Astrocyte of the cerebellum (primary cell): ENCODE data around the gene KRT4.

Experiments
- DNase-seq: peaks from one replicate; pipeline ENCODE4 v3.0.0-alpha.2; 2011; ENCODE audit warnings: low read depth
- H3K4me3 ChIP-seq: 2 replicates; pipeline ENCODE4 v1.5.1; 2011; ENCODE audit warnings: mild to moderate bottlenecking, low read depth, low read length, moderate library complexity
- in situ Hi-C: cut with HindIII; loops from 2 replicates; pipeline ENCODE4 v1.10.0; 2017; ENCODE audit warnings: low sequenced_read_pairs
- TF ChIP-seq, protein P1 (sequence below): IDR thresholded peaks from 2 replicates; pipeline ENCODE4 v1.5.1; 2012; ENCODE audit warnings: low read length, low read depth, moderate library complexity, mild to moderate bottlenecking; ENCODE audit errors: missing control alignments

KRT4 gene

DNA sequence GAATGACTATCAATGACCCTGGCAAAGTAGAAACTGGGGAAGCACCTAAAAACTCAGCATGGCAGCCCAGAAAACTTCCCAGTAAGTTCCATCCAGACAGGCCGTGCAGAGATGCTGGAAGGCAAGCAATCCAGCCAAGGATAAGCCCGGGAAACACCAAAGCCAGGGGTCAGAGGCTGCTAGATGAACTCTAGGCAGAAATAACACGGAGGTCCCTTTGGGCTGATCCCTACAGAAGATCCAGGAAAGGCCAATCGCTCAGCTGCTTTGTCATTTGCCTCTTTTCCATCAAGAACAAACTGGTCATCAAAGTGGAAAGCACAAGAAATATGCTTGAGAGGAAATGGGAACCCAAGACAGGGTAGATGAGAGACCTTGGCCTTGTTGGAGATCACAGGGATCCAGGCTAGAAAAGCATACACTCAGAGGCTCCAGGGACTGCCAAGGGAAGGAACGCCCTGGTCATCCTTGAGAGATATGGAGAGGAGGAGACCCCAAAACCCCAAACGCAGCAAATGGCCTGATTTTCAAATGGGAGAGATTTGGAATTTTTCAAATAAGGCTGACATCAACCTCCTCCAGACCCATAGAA lies 13.7 kb upstream of the KRT4 start:
- H3K4me3 ChIP-seq, result no peak overlapping the region
- in situ Hi-C loops, result no loop called here
- no peak for DNase-seq
- TF ChIP-seq, protein P1, sequence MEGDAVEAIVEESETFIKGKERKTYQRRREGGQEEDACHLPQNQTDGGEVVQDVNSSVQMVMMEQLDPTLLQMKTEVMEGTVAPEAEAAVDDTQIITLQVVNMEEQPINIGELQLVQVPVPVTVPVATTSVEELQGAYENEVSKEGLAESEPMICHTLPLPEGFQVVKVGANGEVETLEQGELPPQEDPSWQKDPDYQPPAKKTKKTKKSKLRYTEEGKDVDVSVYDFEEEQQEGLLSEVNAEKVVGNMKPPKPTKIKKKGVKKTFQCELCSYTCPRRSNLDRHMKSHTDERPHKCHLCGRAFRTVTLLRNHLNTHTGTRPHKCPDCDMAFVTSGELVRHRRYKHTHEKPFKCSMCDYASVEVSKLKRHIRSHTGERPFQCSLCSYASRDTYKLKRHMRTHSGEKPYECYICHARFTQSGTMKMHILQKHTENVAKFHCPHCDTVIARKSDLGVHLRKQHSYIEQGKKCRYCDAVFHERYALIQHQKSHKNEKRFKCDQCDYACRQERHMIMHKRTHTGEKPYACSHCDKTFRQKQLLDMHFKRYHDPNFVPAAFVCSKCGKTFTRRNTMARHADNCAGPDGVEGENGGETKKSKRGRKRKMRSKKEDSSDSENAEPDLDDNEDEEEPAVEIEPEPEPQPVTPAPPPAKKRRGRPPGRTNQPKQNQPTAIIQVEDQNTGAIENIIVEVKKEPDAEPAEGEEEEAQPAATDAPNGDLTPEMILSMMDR, result no peak

DNA sequence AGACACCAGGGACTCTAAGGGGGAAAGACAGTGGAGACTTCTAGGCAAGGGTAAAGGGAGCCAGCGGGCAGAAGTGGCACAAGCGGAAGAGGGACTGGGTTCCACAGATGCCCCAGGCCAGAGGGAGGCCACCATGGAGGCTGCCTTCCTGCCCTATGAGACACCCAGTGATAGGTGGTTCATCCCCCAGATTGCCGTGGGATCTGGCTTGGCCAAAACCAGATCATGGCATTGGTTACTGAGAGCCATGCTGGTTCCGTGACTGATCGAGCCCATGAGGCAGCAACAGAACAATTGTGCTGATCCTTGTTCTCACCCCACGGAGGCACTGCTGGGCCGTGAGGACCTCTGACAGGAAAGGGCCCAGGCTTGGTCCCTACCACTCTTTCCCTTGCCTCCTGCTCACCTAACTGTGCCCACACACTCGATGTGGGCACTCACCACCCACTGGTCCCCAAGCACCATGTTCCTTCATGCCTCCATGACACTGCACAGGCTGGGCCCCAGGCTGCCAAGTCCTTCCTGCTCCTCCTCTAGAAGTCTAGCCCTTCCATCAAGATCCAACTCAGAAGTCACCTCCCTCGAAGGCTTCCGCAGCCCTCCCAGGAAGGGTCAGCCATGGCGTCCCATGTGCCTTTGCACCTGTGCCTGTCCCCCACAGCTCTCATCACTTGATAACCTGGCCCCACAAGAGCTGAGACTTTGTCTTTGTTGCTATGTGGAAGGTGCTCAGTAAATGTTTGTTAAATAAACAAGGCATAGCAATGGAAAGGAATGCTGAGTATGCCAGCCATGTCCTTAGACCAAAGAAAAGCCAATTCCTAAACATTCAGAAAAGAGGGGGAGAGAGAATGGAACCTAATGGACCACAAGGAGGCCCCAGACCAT lies 12.9 kb upstream of the KRT4 start:
- no peak for DNase-seq
- no peak overlapping the region for H3K4me3 ChIP-seq
- TF ChIP-seq, protein P1, result no peak
- in situ Hi-C loops, result no loop called here

DNA sequence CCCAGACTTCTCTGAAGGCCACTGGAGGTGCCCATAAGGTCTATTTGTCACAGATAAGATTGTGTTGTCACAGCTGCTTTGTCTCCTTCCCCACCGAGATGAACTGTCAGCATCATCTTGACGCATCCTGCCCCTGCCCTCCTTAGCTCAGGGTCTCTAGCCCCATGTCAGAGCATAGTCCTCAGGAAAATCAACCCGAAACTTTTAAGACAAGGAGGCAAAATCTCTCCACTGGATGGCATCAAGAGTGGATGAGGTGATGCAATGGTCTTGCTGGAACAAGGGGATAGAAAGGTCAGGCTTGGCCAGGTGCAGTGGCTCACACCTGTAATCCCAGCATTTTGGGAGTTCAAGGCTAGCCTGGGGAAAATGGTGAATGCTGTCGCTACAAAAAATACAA lies 12.0 kb upstream of the KRT4 start:
- TF ChIP-seq, protein P1, result no peak
- in situ Hi-C loops, result no loop called here
- no peak overlapping the region for H3K4me3 ChIP-seq
- no peak for DNase-seq

DNA sequence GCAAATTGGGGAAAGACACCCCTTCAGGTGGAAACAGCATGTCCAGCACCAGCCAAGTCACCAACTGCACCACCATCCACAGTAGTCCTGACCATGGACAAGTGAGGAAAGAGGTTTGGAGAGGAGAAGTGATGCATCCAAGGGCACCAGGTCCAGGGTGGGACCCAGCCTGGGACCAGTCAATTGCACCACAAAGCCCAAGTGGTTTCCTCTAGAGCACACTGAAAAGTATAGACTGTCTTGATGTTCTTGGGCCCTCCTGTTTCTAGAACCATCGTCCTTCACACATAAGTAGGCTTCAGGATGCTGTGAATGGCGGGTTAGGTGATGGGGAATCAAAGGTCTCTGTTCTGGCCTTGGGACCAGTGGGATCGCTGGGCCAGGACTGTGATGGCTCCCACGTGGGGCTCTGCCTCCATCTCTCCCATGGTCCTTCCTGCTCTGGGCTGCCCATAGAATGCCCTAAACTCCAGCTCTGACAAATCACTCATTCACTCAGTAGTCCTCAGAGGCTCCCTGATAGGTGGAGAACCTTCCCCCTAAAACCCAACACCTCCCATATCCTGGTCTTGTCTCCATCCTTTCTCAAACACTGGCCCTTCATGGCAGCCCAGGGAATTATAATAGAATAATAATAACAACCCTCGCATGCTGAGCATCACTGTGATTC lies 11.0 kb upstream of the KRT4 start:
- no peak overlapping the region for H3K4me3 ChIP-seq
- DNase-seq, result no peak
- in situ Hi-C loops, result no loop called here
- TF ChIP-seq, protein P1, result no peak

DNA sequence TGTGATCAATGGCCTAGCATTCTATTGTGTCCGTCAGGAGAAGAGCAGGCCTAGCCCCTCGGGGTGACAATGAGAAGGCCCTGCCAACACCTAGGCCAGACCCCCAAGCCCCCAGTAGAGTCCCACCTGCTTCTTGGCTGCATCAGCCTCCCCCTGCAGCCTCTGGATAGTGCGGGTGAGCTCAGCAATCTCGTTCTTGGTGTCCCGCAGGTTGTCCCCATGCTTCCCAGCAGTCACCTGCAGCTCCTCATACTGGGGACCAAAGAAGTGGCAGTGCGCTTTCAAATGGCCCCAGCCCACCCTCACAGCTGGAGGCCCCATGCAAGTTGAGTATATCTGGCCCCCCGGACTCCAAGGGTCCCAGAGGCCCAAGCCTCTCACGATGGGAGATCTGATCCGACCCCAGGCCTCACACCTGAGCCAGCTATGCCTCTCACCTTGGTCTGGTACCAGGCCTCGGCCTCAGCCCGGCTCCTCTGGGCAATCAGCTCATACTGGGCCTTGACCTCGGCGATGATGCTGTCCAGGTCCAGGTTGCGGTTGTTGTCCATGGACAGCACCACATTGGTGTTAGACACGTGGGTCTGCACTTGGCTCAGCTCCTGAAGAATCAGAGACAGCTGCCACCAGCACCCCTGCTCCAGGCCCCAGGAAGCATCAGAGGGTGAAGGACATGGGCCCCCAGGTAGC lies 10.0 kb upstream of the KRT4 start:
- in situ Hi-C loops, result no loop called here

More for the DNA sequence above, 10.0 kb upstream of the KRT4 start:
- DNase-seq, result no peak
- TF ChIP-seq, protein P1, result no peak
- H3K4me3 ChIP-seq, result no peak overlapping the region
